Activated naive CD4-positive, alpha-beta T cell treated with anti-CD3 and anti-CD28 coated beads for 36 hours (primary cell): ENCODE measurements around the gene XRRA1. TPM values are rescaled to one million over a fixed set of nuclear protein-coding genes. Genes with fewer than 3 reads are reported as not detected.
"Not testable (repeated sequence)": the region's sequence is repeated elsewhere in the genome, so short reads cannot be mapped to it uniquely, and the experiment has no call there.

Experiments
- CTCF ChIA-PET: fragments of 350-600 bp; sonication (Branson Sonifier 250); formaldehyde crosslinking; loops from one replicate; lab custom pipeline; 2021; ENCODE audit warnings: antibody characterized with exemption; lab: Charles Lee
- DNase-seq: peaks from one replicate; pipeline ENCODE4 v3.0.0-alpha.2; 2020
- H3K27ac Mint-ChIP-seq: one replicate; pipeline ENCODE4 v1.8.0; 2021; ENCODE audit warnings: mild to moderate bottlenecking, mixed read lengths
- H3K27me3 Mint-ChIP-seq: one replicate; pipeline ENCODE4 v1.8.0; 2021; ENCODE audit warnings: low read depth, mixed read lengths
- H3K36me3 Mint-ChIP-seq: one replicate; pipeline ENCODE4 v1.8.0; 2021; ENCODE audit warnings: low read depth, mixed read lengths
- H3K4me1 Mint-ChIP-seq: one replicate; pipeline ENCODE4 v1.8.0; 2021; ENCODE audit warnings: low read depth, mixed read lengths
- H3K4me3 Mint-ChIP-seq: one replicate; pipeline ENCODE4 v1.8.0; 2021; ENCODE audit warnings: mild to moderate bottlenecking, moderate library complexity, mixed read lengths
- H3K9me3 Mint-ChIP-seq: one replicate; pipeline ENCODE4 v1.8.0; 2021; ENCODE audit warnings: mixed read lengths
- intact Hi-C: fragments of 100-400 bp; cut with micrococcal nuclease; formaldehyde crosslinking; loops from one replicate; pipeline ENCODE4 v1.15.1; 2023
- total RNA-seq, 2 experiments: library from RNA; stranded (reverse); gene quantifications; one replicate each; pipeline ENCODE4 v1.2.3, GENCODE V29; 2021

The XRRA1 gene
- total RNA-seq, 2 experiments from 2014 or later = 5.0 to 9.5 TPM

DNA sequence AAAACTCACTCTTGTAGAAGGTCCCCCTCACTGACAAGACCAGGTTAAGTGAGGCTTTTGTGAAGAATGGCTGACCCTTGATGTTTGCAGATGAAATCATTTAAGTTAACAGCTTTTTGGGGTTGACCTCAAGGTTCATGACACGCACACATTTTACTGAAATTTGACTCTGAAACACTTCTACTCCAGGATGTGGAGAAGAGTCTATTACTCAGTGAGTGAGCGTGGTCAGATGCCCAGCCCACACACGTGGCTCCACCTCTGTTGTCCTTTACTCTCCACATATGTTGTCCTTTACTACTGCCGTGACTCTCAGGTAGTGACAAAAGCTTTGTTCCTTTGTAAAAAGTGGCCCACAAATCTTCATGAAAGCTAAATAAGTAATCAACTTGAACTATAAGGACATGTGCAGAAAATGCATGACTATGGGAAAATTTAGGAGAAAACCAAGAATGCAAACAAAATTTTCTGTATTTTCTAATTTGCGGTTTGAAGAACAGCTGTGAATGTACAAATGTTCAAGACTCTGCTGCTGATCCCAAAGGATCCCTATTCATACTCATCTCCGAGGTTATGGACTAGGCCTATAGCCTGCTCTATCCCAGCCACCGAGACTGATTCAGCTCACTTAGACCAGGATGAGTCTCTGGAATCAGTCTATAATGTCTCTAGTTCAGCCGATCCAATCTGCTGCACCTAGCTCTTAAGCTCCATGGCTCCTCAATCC, 22.4 kb downstream of the XRRA1 start:
- Mint-ChIP-seq H3K9me3 (no peaks in the 10 kb centered on the region), H3K4me1 (no peaks in the 10 kb centered on the region), H3K27me3 (no peaks in the 10 kb centered on the region), H3K27ac (no peak overlapping the region), H3K4me3 (no peak overlapping the region), H3K36me3 (no peaks in the 10 kb centered on the region)
- intact Hi-C loops = no loop called here
- CTCF ChIA-PET = interaction anchor here (0.6 to 1.7 kb wide), 8 partner anchors 11 to 323 kb away, joined by 3 to 6 read pairs (median 4); no protein-coding TSS in a partner anchor
- no peak for DNase-seq

- Mint-ChIP-seq H3K9me3 (no peaks in the 10 kb centered on the region), H3K4me3 (no peak overlapping the region), H3K4me1 (no peaks in the 10 kb centered on the region), H3K27ac (no peak overlapping the region), H3K27me3 (no peaks in the 10 kb centered on the region), H3K36me3 (no peaks in the 10 kb centered on the region)
- CTCF ChIA-PET = interaction anchor here (1.5 to 1.7 kb wide), 2 partner anchors 97 to 106 kb away, joined by 4 to 6 read pairs; no protein-coding TSS in a partner anchor
- DNase-seq = no peak
- intact Hi-C loops = no loop called here
Measured at GRCh38 chr11:74925281-74925680, 23.6 kb downstream of the XRRA1 start.

- Mint-ChIP-seq H3K4me3 (no peak overlapping the region), H3K36me3 (peaks cover 8% of the 10 kb centered on the region), H3K27ac (no peak overlapping the region), H3K4me1 (no peaks in the 10 kb centered on the region), H3K9me3 (no peaks in the 10 kb centered on the region), H3K27me3 (no peaks in the 10 kb centered on the region)
- intact Hi-C loops = no loop called here
- CTCF ChIA-PET = interaction anchor here (0.8 to 1.2 kb wide), 3 partner anchors 19 to 217 kb away, joined by 3 to 5 read pairs (median 3); no protein-coding TSS in a partner anchor
- no peak for DNase-seq
Measured at GRCh38 chr11:74923125-74923524, 25.8 kb downstream of the XRRA1 start.

GRCh38 chr11:74909812-74910211, 39.1 kb downstream of the XRRA1 start:
- Mint-ChIP-seq H3K27me3 (no peaks in the 10 kb centered on the region), H3K4me3 (no peak overlapping the region), H3K27ac (no peak overlapping the region), H3K9me3 (no peaks in the 10 kb centered on the region), H3K4me1 (no peaks in the 10 kb centered on the region), H3K36me3 (peaks cover 5% of the 10 kb centered on the region)
- no peak for DNase-seq
- intact Hi-C loops = no loop called here
- CTCF ChIA-PET = no interaction called here

DNA sequence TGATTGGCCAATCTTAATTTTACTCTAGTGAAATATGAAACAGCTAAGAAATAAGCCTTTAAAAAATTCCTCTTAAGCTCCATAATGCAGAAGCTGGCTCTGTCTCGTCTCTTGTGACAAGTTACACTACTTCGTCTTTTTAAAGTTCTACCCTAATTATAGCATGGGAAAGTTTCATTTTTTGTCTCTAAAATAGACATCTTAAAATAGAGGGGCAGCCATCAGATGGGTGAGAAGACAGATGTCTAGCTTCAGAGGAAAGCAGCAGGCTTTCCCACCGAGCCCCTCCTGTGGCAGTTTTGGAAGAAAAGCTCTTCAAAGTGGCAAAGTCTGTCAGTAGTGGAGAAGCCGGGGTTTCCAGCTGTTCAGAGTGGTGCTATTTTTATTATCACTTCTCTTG, 39.5 kb downstream of the XRRA1 start:
- no peaks in the 10 kb centered on the region for H3K4me1 Mint-ChIP-seq
- DNase-seq = no peak
- CTCF ChIA-PET = no interaction called here
- intact Hi-C loops = no loop called here
- H3K27me3 Mint-ChIP-seq = no peaks in the 10 kb centered on the region
- H3K4me3 Mint-ChIP-seq = no peak overlapping the region
- peaks cover 2% of the 10 kb centered on the region for H3K36me3 Mint-ChIP-seq
- no peak overlapping the region for H3K27ac Mint-ChIP-seq
- H3K9me3 Mint-ChIP-seq = no peaks in the 10 kb centered on the region

GRCh38 chr11:74905326-74905725, 43.6 kb downstream of the XRRA1 start:
- no peaks in the 10 kb centered on the region for H3K27me3 Mint-ChIP-seq
- H3K36me3 Mint-ChIP-seq = peaks cover 21% of the 10 kb centered on the region
- H3K4me3 Mint-ChIP-seq = no peak overlapping the region
- no peaks in the 10 kb centered on the region for H3K4me1 Mint-ChIP-seq
- intact Hi-C loops = no loop called here
- no peak for DNase-seq
- CTCF ChIA-PET = no interaction called here
- H3K9me3 Mint-ChIP-seq = peaks cover 20% of the 10 kb centered on the region
- H3K27ac Mint-ChIP-seq = no peak overlapping the region

DNA sequence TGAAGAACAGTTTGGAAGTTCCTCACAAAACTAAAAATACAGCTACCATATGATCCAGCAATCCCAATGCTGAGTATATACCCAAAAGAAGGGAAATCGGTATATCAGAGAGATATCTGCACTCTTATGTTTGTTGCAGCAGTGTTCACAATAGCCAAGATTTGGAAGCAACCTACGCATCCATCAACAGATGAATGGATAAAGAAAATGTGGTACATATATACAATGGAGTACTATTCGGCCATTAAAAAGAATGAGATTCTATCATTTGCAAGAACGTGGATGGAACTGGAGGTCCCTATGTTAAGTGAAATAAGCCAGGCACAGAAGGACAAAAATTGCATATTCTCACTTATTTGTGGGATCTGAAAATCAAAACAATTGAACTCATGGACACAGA, 46.5 kb downstream of the XRRA1 start:
- DNase-seq = no peak
- peaks cover 41% of the 10 kb centered on the region for H3K9me3 Mint-ChIP-seq
- no peaks in the 10 kb centered on the region for H3K4me1 Mint-ChIP-seq
- H3K4me3 Mint-ChIP-seq = no peak overlapping the region
- CTCF ChIA-PET = no interaction called here
- peaks cover 34% of the 10 kb centered on the region for H3K36me3 Mint-ChIP-seq
- intact Hi-C loops = no loop called here
- H3K27ac Mint-ChIP-seq = no peak overlapping the region
- no peaks in the 10 kb centered on the region for H3K27me3 Mint-ChIP-seq

GRCh38 chr11:74896311-74896710, 52.6 kb downstream of the XRRA1 start:
- CTCF ChIA-PET = no interaction called here
- Mint-ChIP-seq H3K9me3 (peaks cover 46% of the 10 kb centered on the region), H3K4me1 (no peaks in the 10 kb centered on the region)

DNA sequence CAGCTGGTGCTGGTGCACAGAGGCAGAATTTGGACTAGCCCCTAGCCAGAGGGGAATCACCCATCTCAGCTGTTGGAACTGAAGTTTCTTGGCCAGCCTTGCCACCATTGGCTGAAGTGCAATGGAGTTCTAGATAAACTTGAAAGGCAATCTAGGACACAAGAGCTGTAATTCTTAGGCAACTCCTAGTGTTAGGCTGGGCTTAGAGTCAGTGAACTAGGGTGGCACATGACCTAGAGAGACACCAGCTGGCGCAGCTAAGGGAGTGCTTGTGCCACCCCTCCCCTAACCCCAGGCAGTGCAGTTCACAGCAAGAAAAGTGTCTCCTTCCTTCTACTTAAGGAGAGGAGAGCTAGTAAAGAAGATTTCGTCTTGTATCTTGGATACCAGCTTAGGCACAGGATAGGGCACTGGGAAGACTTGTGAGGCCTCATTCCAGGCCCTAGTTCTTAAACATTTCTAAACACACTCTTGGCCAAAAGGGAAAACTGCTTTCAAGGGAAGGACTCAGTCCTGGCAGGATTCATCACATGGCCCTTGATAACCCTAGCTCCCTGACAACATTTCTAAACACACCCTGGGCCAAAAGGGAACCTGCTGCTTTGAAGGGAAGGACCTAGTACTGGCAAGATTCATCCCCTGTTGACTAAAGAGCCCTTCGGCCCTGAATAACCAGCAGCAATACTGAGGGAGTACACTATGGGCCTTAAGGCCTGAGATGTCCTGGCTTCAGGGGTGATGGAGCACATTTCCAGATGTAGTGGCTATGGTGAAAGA, 53.4 kb downstream of the XRRA1 start:
- CTCF ChIA-PET = no interaction called here

More at GRCh38 chr11:74896311-74896710, 52.6 kb downstream of the XRRA1 start:
- intact Hi-C loops = no loop called here
- Mint-ChIP-seq H3K4me3 (no peak overlapping the region), H3K27me3 (no peaks in the 10 kb centered on the region), H3K36me3 (peaks cover 51% of the 10 kb centered on the region), H3K27ac (no peak overlapping the region)
- DNase-seq = no peak

DNA sequence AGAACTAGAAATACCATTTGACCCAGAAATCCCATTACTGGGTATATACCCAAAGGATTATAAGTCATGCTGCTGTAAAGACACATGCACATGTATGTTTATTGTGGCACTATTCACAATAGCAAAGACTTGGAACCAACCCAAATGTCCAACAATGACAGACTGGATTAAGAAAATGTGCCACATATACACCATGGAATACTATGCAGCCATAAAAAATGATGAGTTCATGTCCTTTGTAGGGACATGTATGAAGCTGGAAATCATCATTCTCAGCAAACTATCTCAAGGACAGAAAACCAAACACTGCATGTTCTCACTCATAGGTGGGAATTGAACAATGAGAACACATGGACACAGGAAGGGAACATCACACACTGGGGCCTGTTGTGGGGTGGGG, 55.9 kb downstream of the XRRA1 start:
- H3K36me3 Mint-ChIP-seq = peaks cover 55% of the 10 kb centered on the region
- DNase-seq, CTCF ChIA-PET, H3K27me3 Mint-ChIP-seq, H3K4me1 Mint-ChIP-seq, H3K27ac Mint-ChIP-seq, intact Hi-C loops, H3K4me3 Mint-ChIP-seq: not testable (repeated sequence)
- H3K9me3 Mint-ChIP-seq = peaks cover 32% of the 10 kb centered on the region

More for the DNA sequence above, 53.4 kb downstream of the XRRA1 start:
- no peak overlapping the region for H3K27ac Mint-ChIP-seq
- no peaks in the 10 kb centered on the region for H3K27me3 Mint-ChIP-seq
- intact Hi-C loops = no loop called here
- no peaks in the 10 kb centered on the region for H3K4me1 Mint-ChIP-seq
- DNase-seq = no peak
- peaks cover 46% of the 10 kb centered on the region for H3K36me3 Mint-ChIP-seq
- H3K9me3 Mint-ChIP-seq = peaks cover 39% of the 10 kb centered on the region
- H3K4me3 Mint-ChIP-seq = no peak overlapping the region

GRCh38 chr11:74877132-74877531, 71.8 kb downstream of the XRRA1 start:
- H3K27me3 Mint-ChIP-seq = no peaks in the 10 kb centered on the region
- intact Hi-C loops = no loop called here
- H3K27ac Mint-ChIP-seq = no peak overlapping the region
- peak; percentile 17 for DNase-seq
- peaks cover 42% of the 10 kb centered on the region for H3K36me3 Mint-ChIP-seq
- CTCF ChIA-PET = no interaction called here
- H3K4me3 Mint-ChIP-seq = no peak overlapping the region
- H3K4me1 Mint-ChIP-seq = no peaks in the 10 kb centered on the region
- peaks cover 26% of the 10 kb centered on the region for H3K9me3 Mint-ChIP-seq

- H3K9me3 Mint-ChIP-seq = peaks cover 72% of the 10 kb centered on the region
- H3K27me3 Mint-ChIP-seq = no peaks in the 10 kb centered on the region
- DNase-seq = no peak
- H3K4me3 Mint-ChIP-seq = no peak overlapping the region
- no peaks in the 10 kb centered on the region for H3K4me1 Mint-ChIP-seq
- H3K27ac Mint-ChIP-seq = no peak overlapping the region
- intact Hi-C loops = loop anchor here (2.0 kb wide), 1 partner anchor 168 kb away; no protein-coding TSS in a partner anchor
- CTCF ChIA-PET = interaction anchor here (0.8 to 1.1 kb wide), 2 partner anchors 169 to 170 kb away, joined by 3 read pairs; no protein-coding TSS in a partner anchor
- peaks cover 84% of the 10 kb centered on the region for H3K36me3 Mint-ChIP-seq
Measured at GRCh38 chr11:74871037-74871436, 77.9 kb downstream of the XRRA1 start.
